Fibroblast of skin of left biceps (primary cell): ENCODE results near the gene KIF15.

ENCODE experiments used
- DNase-seq, 2 experiments: peaks; one replicate each; pipeline ENCODE4 v3.0.0-alpha.2; 2013; ENCODE audit warnings: low read depth in 2 of 2

The KIF15 gene

DNA sequence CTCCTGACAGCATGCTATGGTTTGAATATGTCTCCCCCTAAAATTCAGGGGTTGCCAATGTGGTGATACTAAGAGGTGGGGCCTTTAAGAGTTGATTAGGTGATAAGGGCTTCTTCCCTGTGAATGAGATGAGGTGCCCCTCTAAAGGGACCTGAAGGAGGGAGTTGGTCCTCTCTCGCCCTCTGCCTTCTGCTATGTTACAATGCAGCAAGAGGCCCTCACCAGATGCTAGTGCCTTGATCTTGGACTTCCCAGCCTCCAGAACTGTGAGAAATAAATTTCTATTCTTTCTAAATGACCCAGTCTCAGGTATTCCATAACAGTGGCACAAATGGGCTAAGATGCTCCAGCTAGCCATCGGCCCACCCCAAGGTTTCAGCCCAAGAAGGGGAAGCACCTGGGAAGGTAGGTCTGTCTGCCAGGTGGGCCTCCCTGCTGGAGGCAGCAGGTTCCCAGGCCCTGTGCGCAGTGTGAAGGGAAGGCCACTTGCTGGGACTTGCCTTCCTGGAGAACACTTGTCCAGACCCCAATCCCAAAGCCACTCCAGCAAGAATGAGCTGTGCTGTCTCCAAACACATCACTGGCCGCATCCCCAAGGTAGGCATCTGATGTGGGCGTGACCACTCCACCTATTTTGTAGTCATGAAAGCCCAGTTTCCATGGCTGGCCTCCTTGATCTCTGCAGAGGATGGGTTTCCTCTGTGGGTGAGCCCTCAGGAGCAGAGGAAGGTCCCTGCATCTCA is 121.8 kb downstream of the KIF15 start:
- no peak for DNase-seq

DNA sequence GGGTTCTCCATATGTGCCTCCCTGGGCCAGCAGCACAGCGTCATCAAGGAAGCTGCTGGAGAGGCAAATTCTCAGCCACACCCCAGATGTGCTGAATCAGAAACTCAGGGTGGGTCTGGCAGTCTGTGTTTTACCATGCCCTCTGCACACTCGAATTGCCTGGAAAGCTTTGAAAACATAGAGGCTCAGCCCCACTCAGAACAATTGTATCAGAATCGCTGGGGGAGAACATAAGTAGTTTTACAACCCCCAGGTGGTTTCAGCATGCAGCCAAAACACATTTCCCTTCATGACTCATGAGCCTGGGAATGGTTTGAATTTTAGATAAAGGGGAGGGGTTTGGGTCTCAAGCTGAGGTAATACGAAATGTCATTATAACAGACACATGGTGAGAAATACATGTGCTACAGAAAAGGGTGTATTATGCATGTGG is 122.4 kb downstream of the KIF15 start:
- DNase-seq: peak; percentile 95 to 96

DNA sequence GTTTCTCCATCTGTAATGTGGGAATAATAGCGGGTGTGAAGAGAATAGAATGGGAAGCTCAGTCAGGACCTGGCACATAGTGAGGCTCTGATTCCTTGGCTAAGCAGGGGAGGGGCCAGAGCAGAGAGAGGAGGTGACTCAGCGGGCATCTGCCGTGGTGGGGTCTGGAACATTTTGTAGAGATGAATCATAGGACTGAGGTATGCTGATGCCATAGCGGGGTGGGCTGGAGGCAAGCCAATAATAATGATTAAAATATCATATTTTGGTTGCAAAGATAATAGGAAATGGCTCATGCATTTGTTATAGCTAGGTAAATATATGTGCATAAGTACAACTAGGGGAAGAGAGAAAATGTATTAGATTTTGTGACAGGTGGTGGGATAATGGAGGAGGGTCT is 124.0 kb downstream of the KIF15 start:
- peak; percentile 75 to 83 for DNase-seq

DNA sequence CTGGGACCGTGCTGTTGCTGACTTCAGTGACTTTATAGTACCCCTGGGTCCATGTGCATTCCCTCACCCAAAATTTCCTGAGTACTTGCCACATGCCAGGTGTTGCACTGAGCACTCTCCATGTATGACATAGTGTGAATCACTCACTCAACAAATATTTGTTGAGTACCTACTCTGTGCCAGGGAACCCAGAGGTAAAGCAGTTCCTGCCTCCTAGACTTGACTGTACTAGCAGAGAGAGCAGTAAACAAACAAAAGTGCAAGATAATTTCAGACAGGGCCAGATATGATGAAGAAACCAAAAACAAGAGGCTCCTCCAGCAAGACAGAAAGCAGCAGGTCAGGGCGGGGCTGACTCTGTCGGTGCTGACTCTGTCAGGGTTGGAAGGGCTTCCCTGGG is 125.0 kb downstream of the KIF15 start:
- DNase-seq: no peak

DNA sequence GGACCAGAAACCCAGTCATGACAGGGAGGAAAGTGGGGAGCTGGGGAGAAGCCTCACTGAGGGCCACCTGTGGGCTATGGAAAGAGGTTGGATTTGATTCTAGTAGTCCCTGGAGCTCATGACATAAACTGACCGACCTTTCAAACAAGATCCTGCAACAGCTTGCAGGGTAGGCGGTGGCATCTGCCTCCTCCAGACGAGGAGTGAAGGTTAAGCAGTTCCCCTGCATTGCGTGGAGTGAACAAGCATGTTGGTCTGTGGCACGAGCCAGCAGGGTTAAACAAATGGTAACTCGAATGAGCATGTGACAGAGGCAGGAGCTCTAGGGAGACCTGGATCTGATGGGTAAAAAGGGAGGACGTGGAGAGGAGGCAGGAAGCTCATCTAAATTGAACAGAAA is 125.5 kb downstream of the KIF15 start:
- no peak for DNase-seq

DNA sequence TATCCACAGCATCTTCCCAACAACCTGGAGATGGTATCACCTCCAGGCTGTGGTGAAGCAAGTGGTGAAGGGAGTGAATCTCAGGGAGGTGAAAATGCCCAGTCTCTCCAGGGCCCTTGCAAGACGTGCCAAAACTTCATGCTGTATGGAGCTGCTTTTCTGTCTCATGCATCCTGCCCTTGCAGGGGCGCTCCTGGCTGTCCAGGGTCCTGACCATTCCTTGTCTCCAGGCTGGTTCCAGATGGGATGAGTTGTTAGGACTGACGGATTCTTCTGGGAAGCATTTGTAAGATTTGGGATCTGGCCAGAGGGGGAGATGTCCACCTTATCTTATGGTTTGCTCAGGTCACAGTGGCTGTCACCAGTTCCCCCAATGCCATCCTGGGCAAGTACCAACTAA is 128.7 kb downstream of the KIF15 start:
- DNase-seq: no peak

DNA sequence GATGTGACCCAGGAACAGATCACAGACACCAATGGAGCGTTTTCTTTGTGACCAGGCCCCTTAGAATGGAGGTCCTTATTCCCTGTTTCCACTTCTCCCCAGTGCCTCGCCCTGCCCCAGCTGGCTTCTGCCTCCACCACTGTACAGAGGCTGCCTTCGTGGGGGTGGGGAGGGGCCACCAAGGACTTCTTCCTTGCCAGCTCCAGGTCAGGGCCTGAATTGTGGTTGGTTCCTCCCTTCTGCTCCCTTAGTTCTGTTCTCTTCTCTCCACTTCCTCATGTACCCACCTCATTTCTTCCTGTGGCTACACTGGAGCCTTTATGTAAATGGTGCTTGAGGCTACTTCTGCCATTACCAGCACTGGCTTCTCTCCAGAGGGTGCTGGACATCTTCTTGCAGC is 129.3 kb downstream of the KIF15 start:
- DNase-seq: no peak

DNA sequence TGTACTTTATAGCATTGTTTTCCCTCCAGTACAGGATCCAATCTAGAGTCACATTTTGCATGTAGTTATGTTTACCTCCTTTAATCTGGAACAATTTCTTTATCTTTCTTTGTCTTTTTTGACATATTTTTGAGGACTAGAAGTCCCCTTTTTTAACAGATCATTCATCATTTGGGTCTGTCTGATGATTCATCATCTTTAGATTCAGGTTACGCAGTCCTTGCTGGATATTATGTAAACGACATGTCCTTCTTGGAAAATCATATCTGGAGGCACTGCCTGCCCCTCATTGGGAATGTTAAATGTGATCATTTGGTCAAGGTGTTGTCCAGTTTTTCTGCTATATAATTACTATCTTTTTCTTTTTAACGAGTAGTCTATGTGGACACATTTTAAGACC is 131.1 kb downstream of the KIF15 start:
- DNase-seq: no peak

DNA sequence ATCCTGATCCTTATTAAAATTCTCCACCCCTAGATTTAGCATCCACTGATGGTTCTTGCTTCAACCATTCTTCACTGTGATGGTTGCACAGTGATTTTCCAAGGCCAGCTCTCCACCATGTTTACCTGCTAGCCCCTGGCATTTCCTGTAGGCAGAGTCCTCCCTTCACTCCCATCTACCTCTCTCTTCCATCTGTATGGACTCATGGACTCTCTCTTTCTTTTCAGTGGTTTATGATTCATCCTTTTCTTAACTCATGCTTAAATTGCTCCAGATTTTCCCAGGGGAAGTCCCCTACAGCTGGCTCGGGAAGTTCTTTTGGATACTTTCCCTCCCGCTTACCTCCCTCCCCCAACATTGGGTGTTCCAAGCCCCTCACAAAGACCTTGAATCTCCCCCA is 131.5 kb downstream of the KIF15 start:
- DNase-seq: peak; percentile 30 to 36

DNA sequence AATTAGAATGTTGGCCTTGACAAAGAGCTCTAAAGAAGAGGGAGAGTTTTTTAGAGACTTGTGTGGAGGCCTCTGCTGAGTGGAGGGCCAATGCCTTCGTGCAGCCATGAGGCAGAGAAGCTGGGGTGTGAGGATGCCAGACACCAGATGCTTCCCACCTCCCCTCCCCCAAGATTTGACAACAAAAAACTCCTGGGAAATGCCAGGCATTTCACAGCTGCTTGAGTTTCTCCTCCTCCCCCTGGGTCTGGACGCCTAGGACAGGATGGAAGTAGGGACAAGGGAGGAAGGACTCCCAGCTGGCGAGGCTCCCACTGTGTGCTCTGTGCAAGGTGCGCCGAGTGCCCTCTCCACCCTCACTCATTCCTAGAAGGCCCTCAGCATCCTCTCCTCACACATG is 132.9 kb downstream of the KIF15 start:
- no peak for DNase-seq

DNA sequence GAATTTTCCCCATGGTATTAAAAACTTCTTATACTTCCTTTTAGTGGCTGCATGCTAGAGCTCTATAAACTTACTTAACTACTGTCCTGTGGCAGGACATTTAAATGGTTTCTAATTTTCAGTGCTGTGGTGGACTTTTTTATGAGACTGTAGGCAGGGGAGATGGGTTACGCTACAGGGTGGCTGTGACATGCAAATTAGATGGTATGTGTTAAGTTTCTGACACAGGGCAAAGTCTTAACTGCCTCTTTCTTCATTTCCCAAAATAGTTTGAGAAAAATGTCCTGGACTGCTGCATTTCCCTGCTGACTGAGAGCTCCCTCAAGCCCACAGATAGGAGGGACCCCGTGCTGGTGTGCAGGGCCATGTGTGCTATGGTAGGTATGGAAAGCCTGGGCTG is 134.8 kb downstream of the KIF15 start:
- DNase-seq: no peak

DNA sequence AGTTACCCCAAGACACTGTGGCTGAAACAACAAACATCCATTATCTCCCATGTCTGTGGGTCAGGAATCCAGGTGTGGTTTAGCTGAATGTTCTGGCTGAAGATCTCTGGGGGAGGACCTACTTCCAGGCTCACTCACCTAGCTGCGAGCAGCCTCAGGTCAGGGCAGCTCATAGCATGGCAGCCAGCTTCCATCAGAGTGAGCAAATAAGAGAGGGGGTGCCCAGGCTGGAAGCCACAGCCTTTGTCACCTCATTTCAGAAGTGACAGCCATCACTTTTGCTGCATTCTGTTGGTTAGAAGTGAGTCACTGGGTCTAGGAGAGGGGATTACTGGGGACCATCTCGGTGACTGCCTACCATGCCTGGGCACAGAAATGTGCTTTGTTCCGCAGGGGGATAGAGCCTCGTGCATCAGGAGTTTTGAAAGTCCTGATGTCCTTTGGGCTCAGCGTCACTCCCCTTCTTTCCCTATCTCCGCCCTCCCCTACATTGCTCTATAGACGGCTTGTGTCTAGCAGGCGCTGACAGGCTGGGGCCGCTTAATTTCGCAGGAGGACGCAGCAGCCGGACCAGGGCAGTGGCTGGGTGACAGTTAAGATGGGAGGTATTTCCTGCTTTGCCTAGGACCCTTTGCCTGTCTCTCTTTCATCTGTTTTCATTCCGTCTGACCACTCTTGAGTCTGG is 138.2 kb downstream of the KIF15 start:
- no peak for DNase-seq

DNA sequence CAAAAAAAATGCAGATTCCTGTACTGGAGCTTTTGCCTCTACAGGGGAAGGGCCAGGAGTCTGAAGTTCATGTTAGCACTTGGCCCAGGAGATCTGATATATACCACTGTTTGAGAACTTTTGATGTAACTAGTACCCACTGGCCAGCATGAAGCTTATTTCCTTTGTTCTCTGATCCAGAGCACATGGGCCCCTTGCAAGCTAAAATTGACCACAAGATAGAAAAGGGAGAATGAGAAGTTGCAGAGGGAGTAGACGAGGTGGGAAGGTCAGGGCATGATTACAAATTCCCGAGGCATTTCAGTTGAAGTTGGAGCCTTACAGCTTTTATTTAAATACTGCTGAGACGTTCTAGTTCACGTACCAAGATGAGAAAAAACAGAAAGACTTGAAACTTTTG is 141.0 kb downstream of the KIF15 start:
- DNase-seq: no peak
